ENCODE measurements around the gene FHIT. TPM values are rescaled to one million over a fixed set of nuclear protein-coding genes. Genes with fewer than 3 reads are reported as not detected.
A peak's percentile ranks its signal among the peaks of the same experiment; 100 is the strongest.

The FHIT gene
- total and polyA plus RNA-seq, 8 donors: 1.8 to 10.6 (median 7.1) TPM

DNA sequence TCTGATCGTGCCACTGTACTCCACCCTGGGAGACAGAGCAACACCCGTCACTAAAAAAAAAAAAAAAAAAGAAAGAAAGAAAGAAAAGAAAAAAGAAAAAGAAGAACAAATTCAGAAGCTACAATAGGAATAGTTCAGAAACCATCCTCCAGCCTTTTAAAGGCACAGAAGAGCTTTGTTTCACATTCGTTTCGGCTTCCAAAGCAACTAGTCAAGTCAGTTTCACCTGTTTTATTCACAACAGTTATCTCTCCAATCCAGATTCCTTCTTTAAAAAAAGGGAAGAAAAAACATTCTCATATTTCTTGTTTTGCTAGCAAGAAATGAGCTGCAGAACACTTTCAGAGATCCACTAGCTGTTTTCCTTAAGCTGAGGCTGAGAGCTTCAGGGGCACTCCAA, 1433.7 kb downstream of the FHIT start:
- Histone ChIP-seq H3K4me3 (no peak overlapping the region), H3K9me3 (no peaks in the 10 kb centered on the region), H3K4me1 (peaks cover 0 to 16% (median 5%) of the 10 kb centered on the region in 4 donors), H3K27me3 (no peaks in the 10 kb centered on the region), H3K27ac (peak overlapping the region in 2 of 5 donors; percentile 47 to 68), H3K36me3 (no peaks in the 10 kb centered on the region)
- WGBS, 5 donors: 68 to 78% (median 71%) methylated on average over 4 of the region's 4 CpGs
- no peak for TF ChIP-seq POLR2A (IDR thresholded peaks at IDR 0.05)
- TF ChIP-seq POLR2AphosphoS5 (IDR thresholded peaks at IDR 0.05): no peak
- no peak for TF ChIP-seq EP300 (IDR thresholded peaks at IDR 0.05)
- TF ChIP-seq CTCF (IDR thresholded peaks at IDR 0.05): no peak
- intact Hi-C loops (cut with DNase I; ENCODE audit: low total_unique reads): no loop called here
- no peak for DNase-seq

DNA sequence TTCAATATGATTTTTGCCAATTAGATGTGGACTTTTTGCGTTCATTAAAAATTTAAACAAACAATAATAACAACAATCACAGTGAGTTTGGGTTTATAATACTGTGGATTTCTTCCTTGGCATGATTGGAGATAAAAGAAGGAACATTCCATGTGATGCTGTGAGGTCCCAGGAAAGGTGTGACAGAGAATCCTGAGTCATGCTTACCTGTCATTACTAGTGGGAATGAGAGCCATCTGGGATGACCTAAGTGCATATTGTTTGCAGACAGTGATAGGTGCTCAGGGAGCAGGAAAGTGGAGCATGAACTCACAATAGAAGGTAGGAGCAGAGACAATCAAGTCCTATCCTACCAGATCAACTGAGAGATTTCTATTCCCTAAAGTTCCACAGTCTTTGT, 1434.9 kb downstream of the FHIT start:
- H3K27ac ChIP-seq: no peak overlapping the region
- WGBS, 5 donors: 83 to 100% (median 97%) methylated on average over 1 of the region's 1 CpG
- peaks cover 0 to 17% (median 6%) of the 10 kb centered on the region in 4 donors for H3K4me1 ChIP-seq
- TF ChIP-seq POLR2A (IDR thresholded peaks at IDR 0.05) (no peak), CTCF (IDR thresholded peaks at IDR 0.05) (no peak), POLR2AphosphoS5 (IDR thresholded peaks at IDR 0.05) (no peak), EP300 (IDR thresholded peaks at IDR 0.05) (no peak)
- no peak for DNase-seq
- no peaks in the 10 kb centered on the region for H3K36me3 ChIP-seq
- H3K27me3 ChIP-seq: no peaks in the 10 kb centered on the region
- H3K9me3 ChIP-seq: no peaks in the 10 kb centered on the region
- intact Hi-C loops (cut with DNase I; ENCODE audit: low total_unique reads): no loop called here
- H3K4me3 ChIP-seq: no peak overlapping the region

- intact Hi-C loops (cut with DNase I; ENCODE audit: low total_unique reads): no loop called here
- peaks cover 0 to 32% (median 16%) of the 10 kb centered on the region in 4 donors for H3K4me1 ChIP-seq
- no peaks in the 10 kb centered on the region for H3K9me3 ChIP-seq
- 64 to 80% (median 75%) methylated on average over 7 of the region's 7 CpGs for WGBS, 5 donors
- no peaks in the 10 kb centered on the region for H3K27me3 ChIP-seq
- DNase-seq: no peak
- no peaks in the 10 kb centered on the region for H3K36me3 ChIP-seq
- TF ChIP-seq POLR2AphosphoS5 (IDR thresholded peaks at IDR 0.05) (no peak), POLR2A (IDR thresholded peaks at IDR 0.05) (no peak), EP300 (IDR thresholded peaks at IDR 0.05) (no peak), CTCF (IDR thresholded peaks at IDR 0.05) (no peak)
- H3K27ac ChIP-seq: peak overlapping the region in 1 of 5 donors; percentile 3
- H3K4me3 ChIP-seq: no peak overlapping the region
Measured at GRCh38 chr3:59813148-59813538, 1438.1 kb downstream of the FHIT start.

GRCh38 chr3:59812237-59813147, 1438.8 kb downstream of the FHIT start:
- H3K36me3 ChIP-seq: no peaks in the 10 kb centered on the region
- DNase-seq: no peak
- intact Hi-C loops (cut with DNase I; ENCODE audit: low total_unique reads): no loop called here
- no peak for TF ChIP-seq POLR2AphosphoS5 (IDR thresholded peaks at IDR 0.05)
- TF ChIP-seq POLR2A (IDR thresholded peaks at IDR 0.05): no peak
- no peak for TF ChIP-seq CTCF (IDR thresholded peaks at IDR 0.05)
- TF ChIP-seq EP300 (IDR thresholded peaks at IDR 0.05): no peak
- peak overlapping the region in 1 of 5 donors; percentile 27 for H3K27ac ChIP-seq
- H3K27me3 ChIP-seq: no peaks in the 10 kb centered on the region
- H3K9me3 ChIP-seq: no peaks in the 10 kb centered on the region
- H3K4me3 ChIP-seq: no peak overlapping the region
- 74 to 87% (median 83%) methylated on average over 11 of the region's 11 CpGs for WGBS, 5 donors
- H3K4me1 ChIP-seq: peaks cover 0 to 25% (median 13%) of the 10 kb centered on the region in 4 donors
